A549 (cell line): Measurements from ENCODE around the gene DIO3.

ENCODE experiments used
- NR3C1 ChIP-seq: fragments of >200 bp; sonication (Bioruptor Twin); formaldehyde crosslinking; IDR thresholded peaks from 3 replicates; pipeline ENCODE4 v1.6.1; 2017
- TF ChIP-seq, protein P1 (sequence below): fragments of 250-450 bp; sonication (Bioruptor Pico); IDR thresholded peaks from 2 replicates; pipeline ENCODE4 v1.5.0; 2020; ENCODE audit warnings: low read depth, mild to moderate bottlenecking, moderate library complexity

GRCh38 chr14:101547107-101547738 lies 14.1 kb upstream of the DIO3 start:
- TF ChIP-seq, protein P1, sequence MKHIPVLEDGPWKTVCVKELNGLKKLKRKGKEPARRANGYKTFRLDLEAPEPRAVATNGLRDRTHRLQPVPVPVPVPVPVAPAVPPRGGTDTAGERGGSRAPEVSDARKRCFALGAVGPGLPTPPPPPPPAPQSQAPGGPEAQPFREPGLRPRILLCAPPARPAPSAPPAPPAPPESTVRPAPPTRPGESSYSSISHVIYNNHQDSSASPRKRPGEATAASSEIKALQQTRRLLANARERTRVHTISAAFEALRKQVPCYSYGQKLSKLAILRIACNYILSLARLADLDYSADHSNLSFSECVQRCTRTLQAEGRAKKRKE (CRISPR knock-in tag), result no peak
- TF ChIP-seq NR3C1, result no peak
